SK-N-SH treated with all-trans-retinoic acid at 6 μM for 48 hours (cell line): ENCODE data around the gene LRCH1.

ENCODE experiments used
- ATAC-seq: fragments of 200-7000 bp; cut with Tn5 transposase; 3 replicates; pipeline ENCODE4 v1.9.1; 2020; ENCODE audit warnings: mild to moderate bottlenecking, moderate library complexity
- ARNTL ChIP-seq: fragments of 450-650 bp; formaldehyde crosslinking; IDR thresholded peaks from 2 replicates; pipeline ENCODE4 v1.5.0; 2020; ENCODE audit warnings: low read depth, mild to moderate bottlenecking, moderate library complexity, borderline replicate concordance
- BACH2 ChIP-seq: fragments of 250-450 bp; sonication (Bioruptor Pico); IDR thresholded peaks from 2 replicates; pipeline ENCODE4 v1.9.0; 2021; ENCODE audit warnings: mild to moderate bottlenecking, borderline replicate concordance
- CSDC2 ChIP-seq: fragments of 250-450 bp; sonication (Bioruptor Pico); IDR thresholded peaks from 2 replicates; pipeline ENCODE4 v1.5.0; 2020; ENCODE audit warnings: mild to moderate bottlenecking, moderate library complexity
- ESRRG ChIP-seq: fragments of 250-450 bp; sonication (Bioruptor Pico); IDR thresholded peaks from 2 replicates; pipeline ENCODE4 v1.6.1; 2021; ENCODE audit warnings: mild to moderate bottlenecking
- GLIS3 ChIP-seq: fragments of 250-450 bp; sonication (Bioruptor Pico); IDR thresholded peaks from 2 replicates; pipeline ENCODE4 v1.5.0; 2020; ENCODE audit warnings: mild to moderate bottlenecking, moderate library complexity
- ISL1 ChIP-seq: fragments of 250-450 bp; sonication (Bioruptor Pico); IDR thresholded peaks from 2 replicates; pipeline ENCODE4 v2.1.2; 2022; ENCODE audit warnings: mild to moderate bottlenecking, moderate library complexity
- OSR1 ChIP-seq: fragments of 250-450 bp; sonication (Bioruptor Pico); IDR thresholded peaks from 2 replicates; pipeline ENCODE4 v1.8.0; 2022; ENCODE audit warnings: moderate library complexity, mild to moderate bottlenecking, inconsistent platforms
- PPARA ChIP-seq: fragments of 250-450 bp; sonication (Bioruptor Pico); IDR thresholded peaks from 2 replicates; pipeline ENCODE4 v1.5.0; 2020; ENCODE audit warnings: mild to moderate bottlenecking, borderline replicate concordance
- RARB ChIP-seq: fragments of 250-450 bp; sonication (Bioruptor Pico); IDR thresholded peaks from 2 replicates; pipeline ENCODE4 v1.8.0; 2021; ENCODE audit warnings: mild to moderate bottlenecking, moderate library complexity
- SNAI2 ChIP-seq: fragments of 250-450 bp; sonication (Bioruptor Pico); IDR thresholded peaks from 2 replicates; pipeline ENCODE4 v1.5.0; 2020; ENCODE audit warnings: mild to moderate bottlenecking, moderate library complexity
- TCF4 ChIP-seq: fragments of 250-450 bp; sonication (Bioruptor Pico); IDR thresholded peaks from 2 replicates; pipeline ENCODE4 v1.8.0; 2021; ENCODE audit warnings: mild to moderate bottlenecking, moderate library complexity, borderline replicate concordance
- ZC3H10 ChIP-seq: fragments of 250-450 bp; sonication (Bioruptor Pico); IDR thresholded peaks from 2 replicates; pipeline ENCODE4 v1.5.1; 2021; ENCODE audit warnings: mild to moderate bottlenecking, moderate library complexity
- ZFP3 ChIP-seq: fragments of 250-450 bp; sonication (Bioruptor Pico); IDR thresholded peaks from 2 replicates; pipeline ENCODE4 v1.5.0; 2020; ENCODE audit warnings: mild to moderate bottlenecking, moderate library complexity
- ZFP30 ChIP-seq: fragments of 450-650 bp; formaldehyde crosslinking; IDR thresholded peaks from 2 replicates; pipeline ENCODE4 v1.5.0; 2022; ENCODE audit warnings: mild to moderate bottlenecking, moderate library complexity
- ZNF565 ChIP-seq: fragments of 450-650 bp; formaldehyde crosslinking; conservative IDR thresholded peaks from 2 replicates; pipeline ENCODE4 v1.5.0; 2020; ENCODE audit warnings: low read depth, mild to moderate bottlenecking, moderate library complexity
- ZNF70 ChIP-seq: fragments of 450-650 bp; formaldehyde crosslinking; IDR thresholded peaks from 2 replicates; pipeline ENCODE4 v1.5.0; 2020; ENCODE audit warnings: mild to moderate bottlenecking, moderate library complexity
- TF ChIP-seq, protein P1 (sequence below): fragments of 250-450 bp; sonication (Bioruptor Pico); IDR thresholded peaks from 2 replicates; pipeline ENCODE4 v1.8.0; 2021; ENCODE audit warnings: low read depth, mild to moderate bottlenecking, moderate library complexity, borderline replicate concordance
- TF ChIP-seq, protein P2 (sequence below): fragments of 250-450 bp; sonication (Bioruptor Pico); IDR thresholded peaks from 2 replicates; pipeline ENCODE4 v1.5.1; 2021; ENCODE audit warnings: mild to moderate bottlenecking, moderate library complexity
- TF ChIP-seq, protein P3 (sequence below): fragments of 250-450 bp; sonication (Bioruptor Pico); IDR thresholded peaks from 2 replicates; pipeline ENCODE4 v1.5.0; 2020; ENCODE audit warnings: mild to moderate bottlenecking, moderate library complexity
- TF ChIP-seq, protein P4 (sequence below): fragments of 250-450 bp; sonication (Bioruptor Pico); IDR thresholded peaks from 2 replicates; pipeline ENCODE4 v1.5.1; 2020; ENCODE audit warnings: low read depth, mild to moderate bottlenecking, moderate library complexity
- TF ChIP-seq, protein P5 (sequence below): fragments of 250-450 bp; sonication (Bioruptor Pico); IDR thresholded peaks from 2 replicates; pipeline ENCODE4 v1.8.0; 2020; ENCODE audit warnings: mild to moderate bottlenecking, moderate library complexity, borderline replicate concordance

The LRCH1 gene

DNA sequence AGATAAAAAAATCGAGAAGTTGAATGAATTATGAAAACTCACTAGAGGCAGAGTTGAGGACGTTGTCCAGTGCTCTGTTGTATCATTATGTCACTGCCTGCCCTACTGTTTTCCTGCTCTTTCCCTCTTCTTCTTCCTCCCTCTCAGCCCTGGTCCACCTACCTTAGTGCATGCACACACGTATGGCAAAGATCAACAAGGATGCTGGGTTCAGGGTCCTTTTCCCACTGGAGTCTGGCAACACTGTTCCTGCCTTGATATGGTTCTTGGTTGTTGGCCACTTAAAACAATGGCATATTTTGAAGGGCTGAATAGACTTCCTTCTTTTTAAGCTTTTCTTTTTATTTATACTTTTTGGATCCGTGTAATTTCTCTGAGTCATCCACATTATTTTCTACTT is 74.5 kb downstream of the LRCH1 start:
- ATAC-seq: no peak

DNA sequence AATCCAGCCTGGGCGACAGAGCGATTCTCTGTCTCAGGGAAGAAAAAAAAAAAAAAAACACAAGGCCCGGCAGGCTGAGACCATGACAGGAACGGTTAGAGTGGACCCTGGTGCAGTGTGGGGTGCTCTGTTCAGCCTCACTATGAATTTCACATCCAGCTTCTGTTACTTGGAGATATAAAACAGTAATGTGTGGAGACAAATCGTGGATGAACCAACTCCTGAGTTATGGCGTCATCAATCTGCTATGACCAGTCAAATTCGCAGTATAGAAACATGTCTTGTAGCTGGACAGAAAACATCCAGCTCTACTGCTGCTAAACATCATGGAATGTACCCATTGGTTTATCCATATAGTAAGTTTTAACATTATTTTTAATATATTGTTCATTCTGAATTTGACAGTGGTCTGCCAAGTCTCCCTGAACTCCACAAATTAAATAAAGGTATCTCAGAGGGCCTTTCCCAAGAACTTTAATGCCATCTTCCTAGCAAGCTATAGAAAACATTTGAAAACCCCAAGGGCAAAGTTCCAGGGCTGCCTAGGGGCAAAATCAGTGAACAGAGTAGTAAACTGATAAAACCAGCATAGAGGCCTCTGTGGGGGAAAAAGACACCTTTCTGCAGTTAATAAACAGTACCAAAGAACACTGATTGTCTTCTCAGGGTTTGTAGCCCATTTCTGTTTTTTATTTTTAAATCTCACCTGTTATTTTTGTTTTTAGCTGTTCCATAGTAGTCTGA is 75.8 kb downstream of the LRCH1 start:
- TF ChIP-seq SNAI2 (CRISPR knock-in tag) (no peak), ESRRG (no peak), ZNF70 (no peak), OSR1 (CRISPR knock-in tag) (no peak)
- TF ChIP-seq, protein P1, sequence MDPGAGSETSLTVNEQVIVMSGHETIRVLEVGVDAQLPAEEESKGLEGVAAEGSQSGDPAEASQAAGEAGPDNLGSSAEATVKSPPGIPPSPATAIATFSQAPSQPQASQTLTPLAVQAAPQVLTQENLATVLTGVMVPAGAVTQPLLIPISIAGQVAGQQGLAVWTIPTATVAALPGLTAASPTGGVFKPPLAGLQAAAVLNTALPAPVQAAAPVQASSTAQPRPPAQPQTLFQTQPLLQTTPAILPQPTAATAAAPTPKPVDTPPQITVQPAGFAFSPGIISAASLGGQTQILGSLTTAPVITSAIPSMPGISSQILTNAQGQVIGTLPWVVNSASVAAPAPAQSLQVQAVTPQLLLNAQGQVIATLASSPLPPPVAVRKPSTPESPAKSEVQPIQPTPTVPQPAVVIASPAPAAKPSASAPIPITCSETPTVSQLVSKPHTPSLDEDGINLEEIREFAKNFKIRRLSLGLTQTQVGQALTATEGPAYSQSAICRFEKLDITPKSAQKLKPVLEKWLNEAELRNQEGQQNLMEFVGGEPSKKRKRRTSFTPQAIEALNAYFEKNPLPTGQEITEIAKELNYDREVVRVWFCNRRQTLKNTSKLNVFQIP (CRISPR knock-in tag): no peak
- no peak for ATAC-seq

More for the DNA sequence above, 74.5 kb downstream of the LRCH1 start:
- TF ChIP-seq, protein P1 (CRISPR knock-in tag): no peak
- TF ChIP-seq GLIS3 (CRISPR knock-in tag) (no peak), RARB (CRISPR knock-in tag) (no peak), OSR1 (CRISPR knock-in tag) (no peak), ZNF565 (no peak), TCF4 (CRISPR knock-in tag) (no peak), PPARA (CRISPR knock-in tag) (no peak), ISL1 (CRISPR knock-in tag) (no peak), ARNTL (CRISPR knock-in tag) (no peak), ESRRG (no peak), CSDC2 (CRISPR knock-in tag) (no peak), ZFP3 (CRISPR knock-in tag) (no peak), ZNF70 (no peak), BACH2 (CRISPR knock-in tag) (no peak), ZFP30 (CRISPR knock-in tag) (no peak), ZC3H10 (CRISPR knock-in tag) (no peak)
- TF ChIP-seq, protein P2, sequence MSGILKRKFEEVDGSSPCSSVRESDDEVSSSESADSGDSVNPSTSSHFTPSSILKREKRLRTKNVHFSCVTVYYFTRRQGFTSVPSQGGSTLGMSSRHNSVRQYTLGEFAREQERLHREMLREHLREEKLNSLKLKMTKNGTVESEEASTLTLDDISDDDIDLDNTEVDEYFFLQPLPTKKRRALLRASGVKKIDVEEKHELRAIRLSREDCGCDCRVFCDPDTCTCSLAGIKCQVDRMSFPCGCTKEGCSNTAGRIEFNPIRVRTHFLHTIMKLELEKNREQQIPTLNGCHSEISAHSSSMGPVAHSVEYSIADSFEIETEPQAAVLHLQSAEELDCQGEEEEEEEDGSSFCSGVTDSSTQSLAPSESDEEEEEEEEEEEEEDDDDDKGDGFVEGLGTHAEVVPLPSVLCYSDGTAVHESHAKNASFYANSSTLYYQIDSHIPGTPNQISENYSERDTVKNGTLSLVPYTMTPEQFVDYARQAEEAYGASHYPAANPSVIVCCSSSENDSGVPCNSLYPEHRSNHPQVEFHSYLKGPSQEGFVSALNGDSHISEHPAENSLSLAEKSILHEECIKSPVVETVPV (CRISPR knock-in tag): no peak
- TF ChIP-seq, protein P3, sequence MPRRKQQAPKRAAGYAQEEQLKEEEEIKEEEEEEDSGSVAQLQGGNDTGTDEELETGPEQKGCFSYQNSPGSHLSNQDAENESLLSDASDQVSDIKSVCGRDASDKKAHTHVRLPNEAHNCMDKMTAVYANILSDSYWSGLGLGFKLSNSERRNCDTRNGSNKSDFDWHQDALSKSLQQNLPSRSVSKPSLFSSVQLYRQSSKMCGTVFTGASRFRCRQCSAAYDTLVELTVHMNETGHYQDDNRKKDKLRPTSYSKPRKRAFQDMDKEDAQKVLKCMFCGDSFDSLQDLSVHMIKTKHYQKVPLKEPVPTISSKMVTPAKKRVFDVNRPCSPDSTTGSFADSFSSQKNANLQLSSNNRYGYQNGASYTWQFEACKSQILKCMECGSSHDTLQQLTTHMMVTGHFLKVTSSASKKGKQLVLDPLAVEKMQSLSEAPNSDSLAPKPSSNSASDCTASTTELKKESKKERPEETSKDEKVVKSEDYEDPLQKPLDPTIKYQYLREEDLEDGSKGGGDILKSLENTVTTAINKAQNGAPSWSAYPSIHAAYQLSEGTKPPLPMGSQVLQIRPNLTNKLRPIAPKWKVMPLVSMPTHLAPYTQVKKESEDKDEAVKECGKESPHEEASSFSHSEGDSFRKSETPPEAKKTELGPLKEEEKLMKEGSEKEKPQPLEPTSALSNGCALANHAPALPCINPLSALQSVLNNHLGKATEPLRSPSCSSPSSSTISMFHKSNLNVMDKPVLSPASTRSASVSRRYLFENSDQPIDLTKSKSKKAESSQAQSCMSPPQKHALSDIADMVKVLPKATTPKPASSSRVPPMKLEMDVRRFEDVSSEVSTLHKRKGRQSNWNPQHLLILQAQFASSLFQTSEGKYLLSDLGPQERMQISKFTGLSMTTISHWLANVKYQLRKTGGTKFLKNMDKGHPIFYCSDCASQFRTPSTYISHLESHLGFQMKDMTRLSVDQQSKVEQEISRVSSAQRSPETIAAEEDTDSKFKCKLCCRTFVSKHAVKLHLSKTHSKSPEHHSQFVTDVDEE (CRISPR knock-in tag): no peak
- TF ChIP-seq, protein P4, sequence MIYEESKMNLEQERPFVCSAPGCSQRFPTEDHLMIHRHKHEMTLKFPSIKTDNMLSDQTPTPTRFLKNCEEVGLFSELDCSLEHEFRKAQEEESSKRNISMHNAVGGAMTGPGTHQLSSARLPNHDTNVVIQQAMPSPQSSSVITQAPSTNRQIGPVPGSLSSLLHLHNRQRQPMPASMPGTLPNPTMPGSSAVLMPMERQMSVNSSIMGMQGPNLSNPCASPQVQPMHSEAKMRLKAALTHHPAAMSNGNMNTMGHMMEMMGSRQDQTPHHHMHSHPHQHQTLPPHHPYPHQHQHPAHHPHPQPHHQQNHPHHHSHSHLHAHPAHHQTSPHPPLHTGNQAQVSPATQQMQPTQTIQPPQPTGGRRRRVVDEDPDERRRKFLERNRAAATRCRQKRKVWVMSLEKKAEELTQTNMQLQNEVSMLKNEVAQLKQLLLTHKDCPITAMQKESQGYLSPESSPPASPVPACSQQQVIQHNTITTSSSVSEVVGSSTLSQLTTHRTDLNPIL: no peak
- TF ChIP-seq, protein P5, sequence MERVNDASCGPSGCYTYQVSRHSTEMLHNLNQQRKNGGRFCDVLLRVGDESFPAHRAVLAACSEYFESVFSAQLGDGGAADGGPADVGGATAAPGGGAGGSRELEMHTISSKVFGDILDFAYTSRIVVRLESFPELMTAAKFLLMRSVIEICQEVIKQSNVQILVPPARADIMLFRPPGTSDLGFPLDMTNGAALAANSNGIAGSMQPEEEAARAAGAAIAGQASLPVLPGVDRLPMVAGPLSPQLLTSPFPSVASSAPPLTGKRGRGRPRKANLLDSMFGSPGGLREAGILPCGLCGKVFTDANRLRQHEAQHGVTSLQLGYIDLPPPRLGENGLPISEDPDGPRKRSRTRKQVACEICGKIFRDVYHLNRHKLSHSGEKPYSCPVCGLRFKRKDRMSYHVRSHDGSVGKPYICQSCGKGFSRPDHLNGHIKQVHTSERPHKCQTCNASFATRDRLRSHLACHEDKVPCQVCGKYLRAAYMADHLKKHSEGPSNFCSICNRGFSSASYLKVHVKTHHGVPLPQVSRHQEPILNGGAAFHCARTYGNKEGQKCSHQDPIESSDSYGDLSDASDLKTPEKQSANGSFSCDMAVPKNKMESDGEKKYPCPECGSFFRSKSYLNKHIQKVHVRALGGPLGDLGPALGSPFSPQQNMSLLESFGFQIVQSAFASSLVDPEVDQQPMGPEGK (CRISPR knock-in tag): no peak
